ENCODE data around the gene KCMF1. TPM values are rescaled to one million over a fixed set of nuclear protein-coding genes. Genes with fewer than 3 reads are reported as not detected.

Gene KCMF1
- total and polyA plus RNA-seq, 2 donors from 2014 or later = 21.0 to 64.3 TPM

DNA sequence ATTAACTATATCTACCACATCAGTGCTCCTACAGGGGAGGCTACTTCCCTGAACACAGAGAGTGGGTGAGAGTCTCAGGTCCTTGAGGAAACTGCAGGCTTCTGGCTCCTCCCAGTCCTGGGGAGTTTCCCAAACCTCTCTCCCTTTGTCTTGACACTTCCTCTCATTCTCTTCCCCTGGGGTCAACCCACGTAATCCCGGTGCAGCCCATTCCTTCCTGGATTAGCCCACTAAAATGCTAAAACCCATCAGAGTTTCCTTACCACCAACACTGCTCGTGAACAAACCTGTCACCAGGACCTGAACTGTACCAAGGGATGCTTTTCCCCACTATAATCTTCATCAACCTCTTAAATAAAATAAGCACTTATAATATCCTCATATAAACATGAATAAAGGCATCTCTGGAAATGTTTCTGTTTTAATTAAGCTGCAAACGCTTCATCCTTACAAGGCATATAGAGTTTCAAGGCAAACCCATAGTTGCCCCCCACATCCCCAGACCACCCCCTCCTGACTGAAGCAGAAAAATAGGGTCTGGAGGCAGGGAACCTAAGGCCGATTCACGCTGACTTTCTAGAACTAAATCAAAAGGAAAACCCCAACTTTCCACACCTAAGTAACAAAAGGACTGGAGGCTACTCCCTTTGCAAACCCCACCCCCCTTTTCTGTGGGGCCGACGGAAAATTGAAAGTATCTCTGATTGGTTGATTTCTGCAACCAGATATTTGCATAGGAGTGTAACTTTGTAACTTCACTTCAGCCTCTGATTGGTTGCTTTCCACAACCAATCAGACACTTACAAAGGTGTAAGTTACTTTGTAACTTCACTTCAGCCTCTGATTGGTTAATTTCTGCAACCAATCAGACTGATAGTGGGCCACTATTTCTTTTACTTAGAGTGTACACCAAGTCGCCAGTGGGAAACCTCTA, 46.5 kb upstream of the KCMF1 start:
- no peak overlapping the region for H3K9ac ChIP-seq (ENCODE audit: low read length in 3 of 3)
- no peak overlapping the region for H3K27ac ChIP-seq (ENCODE audit: low read depth in 2 of 2, low read length in 2 of 2)
- H3K4me1 ChIP-seq (ENCODE audit: control insufficient read depth in 2 of 3, insufficient read depth in 2 of 3, low read depth in 1 of 3, low read length in 3 of 3) = peaks cover 0 to 13% (median 5%) of the 10 kb centered on the region in 3 donors
- TF ChIP-seq, protein P1, sequence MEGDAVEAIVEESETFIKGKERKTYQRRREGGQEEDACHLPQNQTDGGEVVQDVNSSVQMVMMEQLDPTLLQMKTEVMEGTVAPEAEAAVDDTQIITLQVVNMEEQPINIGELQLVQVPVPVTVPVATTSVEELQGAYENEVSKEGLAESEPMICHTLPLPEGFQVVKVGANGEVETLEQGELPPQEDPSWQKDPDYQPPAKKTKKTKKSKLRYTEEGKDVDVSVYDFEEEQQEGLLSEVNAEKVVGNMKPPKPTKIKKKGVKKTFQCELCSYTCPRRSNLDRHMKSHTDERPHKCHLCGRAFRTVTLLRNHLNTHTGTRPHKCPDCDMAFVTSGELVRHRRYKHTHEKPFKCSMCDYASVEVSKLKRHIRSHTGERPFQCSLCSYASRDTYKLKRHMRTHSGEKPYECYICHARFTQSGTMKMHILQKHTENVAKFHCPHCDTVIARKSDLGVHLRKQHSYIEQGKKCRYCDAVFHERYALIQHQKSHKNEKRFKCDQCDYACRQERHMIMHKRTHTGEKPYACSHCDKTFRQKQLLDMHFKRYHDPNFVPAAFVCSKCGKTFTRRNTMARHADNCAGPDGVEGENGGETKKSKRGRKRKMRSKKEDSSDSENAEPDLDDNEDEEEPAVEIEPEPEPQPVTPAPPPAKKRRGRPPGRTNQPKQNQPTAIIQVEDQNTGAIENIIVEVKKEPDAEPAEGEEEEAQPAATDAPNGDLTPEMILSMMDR (IDR thresholded peaks at IDR 0.05; ENCODE audit: borderline replicate concordance, extremely low read depth, insufficient read depth) = no peak
- DNase-seq = peak in 2 of 5 donors; percentile 25 to 60
- FAIRE-seq = no peak
- no peaks in the 10 kb centered on the region for H3K36me3 ChIP-seq (ENCODE audit: control insufficient read depth in 2 of 3, insufficient read depth in 3 of 3, low read length in 3 of 3)
- no peaks in the 10 kb centered on the region for H3K27me3 ChIP-seq (ENCODE audit: control insufficient read depth, insufficient read depth, low read length)
- intact Hi-C loops (cut with DNase I) = loop anchor here (10.0 kb wide), 1 partner anchor 360 kb away; no protein-coding TSS in a partner anchor
- H3K4me3 ChIP-seq (ENCODE audit: low read length in 3 of 3) = no peak overlapping the region
- no peaks in the 10 kb centered on the region for H3K9me3 ChIP-seq (ENCODE audit: control insufficient read depth in 2 of 3, insufficient read depth in 1 of 3, low read length in 3 of 3)

DNA sequence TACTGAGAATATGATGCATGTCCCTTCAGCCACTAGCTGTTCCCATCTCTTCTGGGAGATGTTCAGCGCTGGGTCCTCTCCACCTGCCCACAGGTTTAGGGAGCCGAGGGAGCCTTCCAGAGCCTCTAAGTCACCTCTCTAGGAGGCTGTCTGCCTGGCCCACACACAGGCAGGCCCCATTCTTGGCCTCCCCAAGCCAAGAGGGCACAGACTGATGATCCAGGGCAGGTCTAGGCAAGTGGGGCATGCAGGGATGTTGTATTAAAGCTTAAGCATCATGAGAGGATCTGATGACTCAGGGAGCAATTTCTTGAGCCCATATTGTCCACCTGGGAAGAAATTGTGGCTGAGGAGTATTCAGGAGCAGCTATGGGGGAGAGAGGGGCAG, 45.6 kb upstream of the KCMF1 start:
- intact Hi-C loops (cut with DNase I) = loop anchor here (10.0 kb wide), 1 partner anchor 359 kb away; no protein-coding TSS in a partner anchor
- Histone ChIP-seq H3K9me3 (ENCODE audit: control insufficient read depth in 2 of 3, insufficient read depth in 1 of 3, low read length in 3 of 3) (no peaks in the 10 kb centered on the region), H3K27ac (ENCODE audit: low read depth in 2 of 2, low read length in 2 of 2) (no peak overlapping the region), H3K4me1 (ENCODE audit: control insufficient read depth in 2 of 3, insufficient read depth in 2 of 3, low read depth in 1 of 3, low read length in 3 of 3) (peaks cover 0 to 11% (median 1%) of the 10 kb centered on the region in 3 donors), H3K4me3 (ENCODE audit: low read length in 3 of 3) (peak overlapping the region in 1 of 3 donors; percentile 54), H3K27me3 (ENCODE audit: control insufficient read depth, insufficient read depth, low read length) (no peaks in the 10 kb centered on the region), H3K9ac (ENCODE audit: low read length in 3 of 3) (no peak overlapping the region), H3K36me3 (ENCODE audit: control insufficient read depth in 2 of 3, insufficient read depth in 3 of 3, low read length in 3 of 3) (no peaks in the 10 kb centered on the region)
- TF ChIP-seq, protein P1 (IDR thresholded peaks at IDR 0.05; ENCODE audit: borderline replicate concordance, extremely low read depth, insufficient read depth) = no peak
- peak in 1 of 5 donors; percentile 36 for DNase-seq
- no peak for FAIRE-seq

DNA sequence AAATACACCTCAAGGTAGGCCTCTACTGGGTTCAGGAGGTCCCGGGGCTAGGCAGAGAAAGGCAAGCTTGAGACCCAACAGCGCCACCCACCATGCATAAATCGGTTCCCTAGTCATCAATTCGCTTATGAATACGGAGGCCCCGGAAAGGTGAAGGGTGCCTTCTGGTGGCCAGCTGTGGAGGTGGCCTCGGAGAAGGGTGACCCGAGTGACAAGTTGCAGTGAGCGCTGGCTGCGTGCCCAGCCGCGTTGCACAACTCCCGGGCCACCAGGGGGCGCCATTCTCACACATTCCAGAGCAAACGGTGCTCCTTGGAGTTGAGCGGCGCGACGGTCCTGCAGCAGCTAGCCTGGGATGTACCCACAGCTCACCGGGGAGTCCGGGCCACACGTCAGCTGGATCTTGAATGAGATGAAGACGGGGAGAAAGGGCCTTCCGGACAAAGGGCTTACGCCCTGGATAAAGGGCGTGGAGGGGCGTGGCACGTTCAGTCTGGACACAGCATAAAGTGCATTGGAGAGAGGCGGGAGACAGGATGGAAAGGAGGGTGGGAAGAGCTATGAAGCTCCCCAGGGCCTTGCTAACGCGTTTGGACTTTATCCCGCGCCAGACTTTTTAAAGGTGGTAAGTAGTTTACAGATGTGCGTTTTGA, 45.1 kb upstream of the KCMF1 start:
- TF ChIP-seq, protein P1 (IDR thresholded peaks at IDR 0.05; ENCODE audit: borderline replicate concordance, extremely low read depth, insufficient read depth) = peak; percentile 99
- H3K9ac ChIP-seq (ENCODE audit: low read length in 3 of 3) = no peak overlapping the region

More for the DNA sequence above, 45.1 kb upstream of the KCMF1 start:
- no peaks in the 10 kb centered on the region for H3K9me3 ChIP-seq (ENCODE audit: control insufficient read depth in 2 of 3, insufficient read depth in 1 of 3, low read length in 3 of 3)
- no peak overlapping the region for H3K27ac ChIP-seq (ENCODE audit: low read depth in 2 of 2, low read length in 2 of 2)
- H3K36me3 ChIP-seq (ENCODE audit: control insufficient read depth in 2 of 3, insufficient read depth in 3 of 3, low read length in 3 of 3) = no peaks in the 10 kb centered on the region
- no peaks in the 10 kb centered on the region for H3K27me3 ChIP-seq (ENCODE audit: control insufficient read depth, insufficient read depth, low read length)
- H3K4me1 ChIP-seq (ENCODE audit: control insufficient read depth in 2 of 3, insufficient read depth in 2 of 3, low read depth in 1 of 3, low read length in 3 of 3) = peaks cover 0 to 11% (median 0%) of the 10 kb centered on the region in 3 donors
- H3K4me3 ChIP-seq (ENCODE audit: low read length in 3 of 3) = peak overlapping the region; percentile 34 to 67 (median 54)
- intact Hi-C loops (cut with DNase I) = loop anchor here (10.0 kb wide), 1 partner anchor 359 kb away; no protein-coding TSS in a partner anchor
- DNase-seq (peak; percentile 96 to 98 (median 97)), FAIRE-seq (no peak)

Data from kidney (tissue), 14 donors.